ENCODE data around the gene SFTPA1. TPM values are rescaled to one million over a fixed set of nuclear protein-coding genes. Genes with fewer than 3 reads are reported as not detected.
"Not testable (repeated sequence)": the region's sequence is repeated elsewhere in the genome, so short reads cannot be mapped to it uniquely, and the experiment has no call there.

SFTPA1 gene
- total RNA-seq, 1 donor from 2014 or later: not detected

DNA sequence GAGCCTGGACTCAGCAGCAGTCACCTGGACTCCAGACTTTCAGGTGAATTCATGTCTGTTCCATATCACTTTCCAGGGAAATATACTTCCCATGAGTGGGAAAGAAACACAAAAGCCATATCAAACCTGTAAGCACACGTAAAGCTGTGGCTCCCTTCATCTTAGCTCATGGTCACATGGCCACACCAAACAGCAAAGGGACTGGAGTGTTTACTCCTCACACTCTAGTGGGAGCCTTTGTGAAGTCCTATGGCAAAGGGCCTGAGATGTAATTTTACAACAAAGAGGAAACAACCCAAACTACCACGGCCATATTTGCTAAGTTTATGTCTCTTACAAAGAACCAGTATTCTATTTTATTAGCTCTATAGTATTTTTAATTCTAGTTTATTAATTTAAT, 16.3 kb downstream of the SFTPA1 start:
- TF ChIP-seq CTCF (conservative IDR thresholded peaks at IDR 0.05): no peak
- no peaks in the 10 kb centered on the region for H3K36me3 Mint-ChIP-seq (ENCODE audit: low read depth)
- H3K4me1 Mint-ChIP-seq: no peaks in the 10 kb centered on the region
- no peak overlapping the region for H3K4me3 Mint-ChIP-seq
- H3K27me3 Mint-ChIP-seq (ENCODE audit: low read depth): peaks cover 12% of the 10 kb centered on the region
- H3K9me3 Mint-ChIP-seq: peaks cover 7% of the 10 kb centered on the region
- DNase-seq (ENCODE audit: low read depth, low spot score): no peak
- no peak overlapping the region for H3K27ac Mint-ChIP-seq (ENCODE audit: unreplicated experiment)

GRCh38 chr10:79628083-79628482, 17.3 kb downstream of the SFTPA1 start:
- H3K27ac Mint-ChIP-seq (ENCODE audit: unreplicated experiment): no peak overlapping the region

DNA sequence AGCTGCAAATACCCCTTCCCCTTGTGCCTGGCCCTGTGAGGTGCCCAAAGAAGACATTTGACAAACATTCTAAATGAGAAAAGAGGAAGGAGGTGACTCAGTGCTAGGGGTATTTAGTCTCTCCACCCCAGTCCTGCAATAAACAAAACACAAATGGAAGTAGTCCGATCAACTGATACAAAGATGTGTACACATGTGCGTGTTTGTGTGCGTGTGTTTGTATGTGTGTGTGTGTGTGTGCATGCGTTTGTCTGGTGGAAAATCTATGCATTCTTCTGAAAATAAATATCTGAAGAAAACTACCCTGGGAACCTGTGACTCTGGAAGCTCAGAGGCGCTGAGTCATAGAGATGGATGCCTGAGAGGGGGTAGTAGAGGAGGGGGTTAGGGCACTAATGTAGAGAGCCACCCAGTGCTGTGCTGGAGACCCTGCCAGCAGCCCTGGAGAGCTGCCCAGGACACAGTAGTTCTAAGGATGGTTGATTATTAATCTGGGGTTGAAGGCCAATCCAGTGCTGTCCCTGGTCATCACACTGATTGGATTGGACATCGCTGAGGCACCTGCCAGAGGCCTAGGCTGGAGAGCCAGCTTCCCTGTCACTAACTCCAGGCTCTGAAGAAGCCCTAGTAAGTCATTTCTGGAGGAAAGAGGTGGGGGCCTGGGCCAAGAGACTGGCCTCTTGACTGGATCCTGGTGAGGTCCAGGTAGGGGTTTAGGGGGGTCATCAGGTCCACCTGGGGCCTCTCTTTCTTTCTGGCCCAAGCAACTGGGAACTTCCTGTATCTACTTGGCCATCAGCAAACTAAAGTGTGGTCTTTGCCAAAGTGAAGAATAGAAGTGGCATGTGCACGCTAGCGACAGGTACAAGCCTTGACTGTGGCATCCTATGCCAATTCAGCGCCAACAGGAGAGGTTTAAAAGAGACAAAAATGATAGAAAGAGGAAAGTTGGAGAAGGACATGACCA, 18.5 kb downstream of the SFTPA1 start:
- H3K36me3 Mint-ChIP-seq (ENCODE audit: low read depth): no peaks in the 10 kb centered on the region
- no peaks in the 10 kb centered on the region for H3K4me1 Mint-ChIP-seq

More at GRCh38 chr10:79628083-79628482, 17.3 kb downstream of the SFTPA1 start:
- Mint-ChIP-seq H3K4me1 (no peaks in the 10 kb centered on the region), H3K27me3 (ENCODE audit: low read depth) (peaks cover 7% of the 10 kb centered on the region), H3K9me3 (peaks cover 4% of the 10 kb centered on the region), H3K4me3 (no peak overlapping the region), H3K36me3 (ENCODE audit: low read depth) (no peaks in the 10 kb centered on the region)
- no peak for TF ChIP-seq CTCF (conservative IDR thresholded peaks at IDR 0.05)
- no peak for DNase-seq (ENCODE audit: low read depth, low spot score)

GRCh38 chr10:79629955-79630327, 19.2 kb downstream of the SFTPA1 start:
- no peak for DNase-seq (ENCODE audit: low read depth, low spot score)
- TF ChIP-seq CTCF (conservative IDR thresholded peaks at IDR 0.05): no peak
- H3K36me3 Mint-ChIP-seq (ENCODE audit: low read depth): no peaks in the 10 kb centered on the region
- no peak overlapping the region for H3K4me3 Mint-ChIP-seq
- H3K4me1 Mint-ChIP-seq: no peaks in the 10 kb centered on the region
- H3K9me3 Mint-ChIP-seq: peaks cover 4% of the 10 kb centered on the region
- no peak overlapping the region for H3K27ac Mint-ChIP-seq (ENCODE audit: unreplicated experiment)
- H3K27me3 Mint-ChIP-seq (ENCODE audit: low read depth): peaks cover 3% of the 10 kb centered on the region

More for the DNA sequence above, 18.5 kb downstream of the SFTPA1 start:
- no peak overlapping the region for H3K4me3 Mint-ChIP-seq
- H3K9me3 Mint-ChIP-seq: peaks cover 4% of the 10 kb centered on the region
- no peak overlapping the region for H3K27ac Mint-ChIP-seq (ENCODE audit: unreplicated experiment)
- H3K27me3 Mint-ChIP-seq (ENCODE audit: low read depth): peaks cover 3% of the 10 kb centered on the region
- no peak for DNase-seq (ENCODE audit: low read depth, low spot score)
- no peak for TF ChIP-seq CTCF (conservative IDR thresholded peaks at IDR 0.05)

GRCh38 chr10:79636654-79637199, 26.0 kb downstream of the SFTPA1 start:
- H3K36me3 Mint-ChIP-seq (ENCODE audit: low read depth); H3K27ac Mint-ChIP-seq (ENCODE audit: unreplicated experiment); H3K4me3 Mint-ChIP-seq; H3K9me3 Mint-ChIP-seq; H3K4me1 Mint-ChIP-seq; DNase-seq (ENCODE audit: low read depth, low spot score); H3K27me3 Mint-ChIP-seq (ENCODE audit: low read depth): not testable (repeated sequence)

- Mint-ChIP-seq H3K4me1 (no peaks in the 10 kb centered on the region), H3K27me3 (ENCODE audit: low read depth) (peaks cover 4% of the 10 kb centered on the region), H3K27ac (ENCODE audit: unreplicated experiment) (no peak overlapping the region), H3K36me3 (ENCODE audit: low read depth) (no peaks in the 10 kb centered on the region), H3K9me3 (no peaks in the 10 kb centered on the region), H3K4me3 (no peak overlapping the region)
- no peak for DNase-seq (ENCODE audit: low read depth, low spot score)
- no peak for TF ChIP-seq CTCF (conservative IDR thresholded peaks at IDR 0.05)
Measured at GRCh38 chr10:79638318-79638717, 27.6 kb downstream of the SFTPA1 start.

GRCh38 chr10:79652695-79653094, 42.0 kb downstream of the SFTPA1 start:
- not testable (repeated sequence) for H3K27me3 Mint-ChIP-seq (ENCODE audit: low read depth); H3K9me3 Mint-ChIP-seq; DNase-seq (ENCODE audit: low read depth, low spot score); H3K4me3 Mint-ChIP-seq; H3K36me3 Mint-ChIP-seq (ENCODE audit: low read depth); H3K27ac Mint-ChIP-seq (ENCODE audit: unreplicated experiment); H3K4me1 Mint-ChIP-seq

DNA sequence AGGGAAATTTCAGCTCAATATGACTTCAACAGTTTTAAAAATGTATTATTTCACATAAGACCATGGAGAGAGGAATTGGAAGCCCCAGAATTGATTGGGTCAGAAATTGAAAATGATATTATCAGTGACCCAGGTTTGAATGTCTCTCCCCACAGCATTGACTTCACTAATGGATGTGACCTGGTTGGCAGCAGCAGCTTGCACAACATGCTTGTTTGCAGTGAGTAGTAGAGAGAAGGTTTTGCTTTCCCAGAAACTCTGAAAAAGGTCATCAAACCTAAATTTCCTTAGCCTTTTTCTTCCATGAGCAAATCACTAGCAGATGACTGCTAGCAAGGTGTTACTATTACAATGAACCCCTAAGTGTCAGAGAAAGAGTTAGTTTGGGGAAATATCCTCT, 52.5 kb downstream of the SFTPA1 start:
- not testable (repeated sequence) for H3K4me1 Mint-ChIP-seq; H3K27ac Mint-ChIP-seq (ENCODE audit: unreplicated experiment); H3K27me3 Mint-ChIP-seq (ENCODE audit: low read depth); DNase-seq (ENCODE audit: low read depth, low spot score); H3K36me3 Mint-ChIP-seq (ENCODE audit: low read depth); H3K4me3 Mint-ChIP-seq; H3K9me3 Mint-ChIP-seq
